ENCODE measurements around the gene USP2. TPM values are rescaled to one million over a fixed set of nuclear protein-coding genes. Genes with fewer than 3 reads are reported as not detected.
A peak's percentile ranks its signal among the peaks of the same experiment; 100 is the strongest.

The USP2 gene
- total and polyA plus RNA-seq, 2 of the 4 experiments (the other 2 are of a cell fraction), result 0.18 to 0.79 TPM

GRCh38 chr11:119323532-119324033, 57.9 kb downstream of the USP2 start:
- intact Hi-C loops (cut with micrococcal nuclease), result loop anchor here (2.0 to 5.0 kb wide), 3 partner anchors 119 to 231 kb away; partner anchors contain the start of gene ABCG4
- Histone ChIP-seq H2AK9ac (replicated peaks; ENCODE audit: low read depth, low read length, poor library complexity) (peak overlapping the region; percentile 79), H3K27ac (ENCODE audit: insufficient read depth, low read length) (no peak overlapping the region), H3K4me2 (ENCODE audit: low read depth, low read length) (no peak overlapping the region), H3K9me3 (ENCODE audit: control insufficient read depth, insufficient read depth, low read length) (no peaks in the 10 kb centered on the region), H3K4me3 (ENCODE audit: insufficient read depth, low read depth, low read length) (no peak overlapping the region), H3K79me1 (ENCODE audit: low read depth in 1 of 2, low read length in 2 of 2) (peaks cover 0 to 21% of the 10 kb centered on the region in 2 experiments; a peak in 3 of 4 replicates), H3K4ac (ENCODE audit: low read depth, low read length) (0 out of 2 replicates have a peak overlapping the region, but pooled peaks have one; percentile 21), H2BK20ac (ENCODE audit: low read depth, low read length) (no peak overlapping the region; the same call in 1 of the 2 replicates), H3K4me1 (ENCODE audit: control insufficient read depth, insufficient read depth, low read length) (peaks cover 24% of the 10 kb centered on the region), H2BK5ac (ENCODE audit: low read depth, low read length, poor library complexity, severe bottlenecking) (no peak overlapping the region), H3K36me3 (ENCODE audit: control insufficient read depth, insufficient read depth, low read length) (no peaks in the 10 kb centered on the region), H4K91ac (ENCODE audit: insufficient read depth, low read depth, low read length) (no peak overlapping the region), H4K5ac (ENCODE audit: low read depth, low read length) (no peak overlapping the region), H4K20me1 (ENCODE audit: insufficient read depth, low read length) (no peaks in the 10 kb centered on the region), H3K23ac (ENCODE audit: low read depth, low read length) (no peak overlapping the region), H3K9me1 (ENCODE audit: insufficient read depth, low read length) (peaks cover 15% of the 10 kb centered on the region), H3K14ac (replicated peaks; ENCODE audit: low read depth, low read length) (no peak overlapping the region), H3K18ac (ENCODE audit: low read depth, low read length) (no peak overlapping the region), H2BK15ac (ENCODE audit: low read depth, low read length) (no peak overlapping the region), H3K56ac (ENCODE audit: extremely low read depth, insufficient read depth, low read length) (no peak overlapping the region), H3K27me3 (ENCODE audit: control insufficient read depth, insufficient read depth, low read length) (no peaks in the 10 kb centered on the region), H2AK5ac (ENCODE audit: low read depth, low read length) (peak overlapping the region; percentile 78; the same call in 1 of the 2 replicates), H3K9ac (ENCODE audit: low read depth, low read length) (no peak overlapping the region), H2BK120ac (ENCODE audit: low read depth, low read length) (no peak overlapping the region), H4K8ac (ENCODE audit: low read depth in 2 of 2, low read length in 2 of 2) (no peak overlapping the region; a peak in 1 of 4 replicates), H2AFZ (replicated peaks; ENCODE audit: low read length, poor library complexity) (peak overlapping the region; percentile 66)
- DNase-seq (peak; percentile 66), ATAC-seq (ENCODE audit: low read depth) (no peak)
- in situ Hi-C loops (cut with MboI; ENCODE audit: low sequenced_read_pairs), result no loop called here
- no TSS peak for BruUV-seq (replicated peaks)
- ChIA-PET POLR2A (ENCODE audit: unreplicated experiment) (interaction anchor here (1.0 kb wide), 1 partner anchor 15 kb away, joined by 3 read pairs; no protein-coding TSS in a partner anchor), CTCF (interaction anchor here (0.7 to 2.1 kb wide), 7 partner anchors 8 to 179 kb away, joined by 3 to 16 read pairs (median 3); partner anchors contain the start of gene CBL)
- dilution Hi-C loops (cut with HindIII; ENCODE audit: low sequenced_read_pairs, unreplicated experiment), result no loop called here
- WGBS, 2 experiments (ENCODE audit: extremely low coverage in 2 of 2, insufficient read length in 1 of 2), result 50% methylated on average over 2 of the region's 8 CpGs; no CpG with 5 or more reads in 1 of the 2 experiments
- TF ChIP-seq FOS (IDR thresholded peaks at IDR 0.05; ENCODE audit: low read depth, low read length), result no peak
- peak; percentile 98 for TF ChIP-seq RCOR1 (IDR thresholded peaks at IDR 0.05; ENCODE audit: insufficient replicate concordance, low read length)
- no peak for TF ChIP-seq NFE2L2 (IDR thresholded peaks at IDR 0.05; ENCODE audit: low read depth, low read length)
- no peak for TF ChIP-seq MAFK (IDR thresholded peaks at IDR 0.05; ENCODE audit: low read depth, low read length)
- peak; percentile 81 for TF ChIP-seq RAD21 (IDR thresholded peaks at IDR 0.05; ENCODE audit: low read length)
- no peak for TF ChIP-seq CHD1 (IDR thresholded peaks at IDR 0.05; ENCODE audit: low read depth, low read length)
- no peak for TF ChIP-seq MXI1 (IDR thresholded peaks at IDR 0.05; ENCODE audit: borderline replicate concordance, low read depth, low read length)
- TF ChIP-seq CTCF (conservative IDR thresholded peaks at IDR 0.05; ENCODE audit: low read depth, low read length), result peak; percentile 89
- peak; percentile 61 for TF ChIP-seq SMC3 (IDR thresholded peaks at IDR 0.05; ENCODE audit: low read depth, low read length)

Measured in IMR-90 (cell line).